Loucy (cell line): ENCODE results near the gene SAE1.

Experiments used
- H2AFZ ChIP-seq: fragments of 200-600 bp; sonication (generic); 2 replicates; pipeline ENCODE4 v1.6.0; 2016; ENCODE audit warnings: antibody characterized with exemption, mild to moderate bottlenecking, low read length, moderate library complexity
- H3F3A ChIP-seq: fragments of 200-600 bp; 2 replicates; pipeline ENCODE4 v1.6.0; 2016; ENCODE audit warnings: antibody characterized with exemption, low read depth, mild to moderate bottlenecking
- H3K27me3 ChIP-seq: fragments of 200-600 bp; sonication (generic); 2 replicates; pipeline ENCODE4 v1.6.1; 2014; ENCODE audit warnings: low read length, mild to moderate bottlenecking; ENCODE audit not compliant: insufficient read depth, poor library complexity, severe bottlenecking
- H3K36me3 ChIP-seq: fragments of 200-600 bp; sonication (generic); 2 replicates; pipeline ENCODE4 v1.6.1; 2016; ENCODE audit warnings: low read length; ENCODE audit not compliant: insufficient read depth
- H3K4me1 ChIP-seq: fragments of 200-600 bp; sonication (generic); 2 replicates; pipeline ENCODE4 v1.5.1; 2014; ENCODE audit warnings: low read length, mild to moderate bottlenecking; ENCODE audit not compliant: insufficient read depth, poor library complexity, severe bottlenecking
- H3K4me2 ChIP-seq: fragments of 200-600 bp; sonication (generic); 2 replicates; pipeline ENCODE4 v1.6.0; 2014; ENCODE audit warnings: antibody characterized with exemption, low read length, low read depth, mild to moderate bottlenecking; ENCODE audit not compliant: poor library complexity, severe bottlenecking
- H3K4me3 ChIP-seq: fragments of 200-600 bp; sonication (generic); 2 replicates; pipeline ENCODE4 v1.5.1; 2014; ENCODE audit warnings: low read length, mild to moderate bottlenecking, mixed read lengths; ENCODE audit not compliant: poor library complexity, severe bottlenecking
- H3K79me2 ChIP-seq: fragments of 200-600 bp; sonication (generic); 2 replicates; pipeline ENCODE4 v1.6.1; 2014; ENCODE audit warnings: low read length; ENCODE audit not compliant: insufficient read depth
- H3K9ac ChIP-seq: fragments of 200-600 bp; sonication (generic); 2 replicates; pipeline ENCODE4 v1.6.0; 2014; ENCODE audit warnings: mild to moderate bottlenecking, low read depth, low read length, moderate library complexity; ENCODE audit not compliant: poor library complexity, severe bottlenecking
- H3K9me2 ChIP-seq: fragments of 200-600 bp; sonication (generic); replicated peaks from 2 replicates; pipeline ENCODE4 v1.6.1; 2016; ENCODE audit warnings: low read depth, low read length, mixed read lengths
- H3K9me3 ChIP-seq: fragments of 200-600 bp; sonication (generic); 2 replicates; pipeline ENCODE4 v1.6.1; 2014; ENCODE audit warnings: mild to moderate bottlenecking, antibody characterized with exemption, low read length, low read depth; ENCODE audit not compliant: insufficient read depth
- H4K20me1 ChIP-seq: fragments of 200-600 bp; sonication (generic); 2 replicates; pipeline ENCODE4 v1.6.0; 2014; ENCODE audit warnings: antibody characterized with exemption, low read length, mild to moderate bottlenecking; ENCODE audit not compliant: insufficient read depth, poor library complexity, severe bottlenecking
- CTCF ChIP-seq: fragments of 200-600 bp; sonication (generic); conservative IDR thresholded peaks from 2 replicates; pipeline ENCODE4 v1.5.1; 2014; ENCODE audit warnings: mild to moderate bottlenecking, antibody characterized with exemption, low read length
- EZH2phosphoT487 ChIP-seq: fragments of 200-600 bp; IDR thresholded peaks from 2 replicates; pipeline ENCODE4 v1.6.1; 2018; ENCODE audit warnings: antibody characterized with exemption, mild to moderate bottlenecking, moderate library complexity, borderline replicate concordance

SAE1 gene

GRCh38 chr19:47105874-47106273, 24.8 kb upstream of the SAE1 start:
- H3K27me3 ChIP-seq, result peaks cover 3% of the 10 kb centered on the region
- peaks cover 9% of the 10 kb centered on the region for H4K20me1 ChIP-seq
- peaks cover 47% of the 10 kb centered on the region for H3K4me1 ChIP-seq
- H3K9ac ChIP-seq, result no peak overlapping the region
- H3F3A ChIP-seq, result peaks cover 17% of the 10 kb centered on the region; the same call in 1 of the 2 replicates
- peaks cover 6% of the 10 kb centered on the region; the same call in 1 of the 2 replicates for H3K36me3 ChIP-seq
- no peaks in the 10 kb centered on the region for H3K9me3 ChIP-seq
- TF ChIP-seq EZH2phosphoT487 (no peak), CTCF (no peak)
- no peaks in the 10 kb centered on the region for H3K9me2 ChIP-seq
- peaks cover 82% of the 10 kb centered on the region for H3K79me2 ChIP-seq
- no peak overlapping the region for H3K4me2 ChIP-seq
- no peak overlapping the region for H2AFZ ChIP-seq
- H3K4me3 ChIP-seq, result no peak overlapping the region

- no peak for TF ChIP-seq CTCF
- TF ChIP-seq EZH2phosphoT487, result no peak
- Histone ChIP-seq H3K79me2 (peaks cover 86% of the 10 kb centered on the region), H3K4me3 (peak overlapping the region; percentile 2), H3K4me2 (peak overlapping the region; percentile 82), H2AFZ (no peak overlapping the region), H3K36me3 (peaks cover 12% of the 10 kb centered on the region), H3K9me3 (no peaks in the 10 kb centered on the region), H3F3A (peaks cover 17% of the 10 kb centered on the region; the same call in 1 of the 2 replicates), H3K27me3 (peaks cover 12% of the 10 kb centered on the region), H4K20me1 (peaks cover 9% of the 10 kb centered on the region), H3K9ac (peak overlapping the region; percentile 100), H3K9me2 (no peaks in the 10 kb centered on the region), H3K4me1 (peaks cover 47% of the 10 kb centered on the region)
These were observed 23.8 kb upstream of the SAE1 start for GRCh38 chr19:47106821-47107201.

DNA sequence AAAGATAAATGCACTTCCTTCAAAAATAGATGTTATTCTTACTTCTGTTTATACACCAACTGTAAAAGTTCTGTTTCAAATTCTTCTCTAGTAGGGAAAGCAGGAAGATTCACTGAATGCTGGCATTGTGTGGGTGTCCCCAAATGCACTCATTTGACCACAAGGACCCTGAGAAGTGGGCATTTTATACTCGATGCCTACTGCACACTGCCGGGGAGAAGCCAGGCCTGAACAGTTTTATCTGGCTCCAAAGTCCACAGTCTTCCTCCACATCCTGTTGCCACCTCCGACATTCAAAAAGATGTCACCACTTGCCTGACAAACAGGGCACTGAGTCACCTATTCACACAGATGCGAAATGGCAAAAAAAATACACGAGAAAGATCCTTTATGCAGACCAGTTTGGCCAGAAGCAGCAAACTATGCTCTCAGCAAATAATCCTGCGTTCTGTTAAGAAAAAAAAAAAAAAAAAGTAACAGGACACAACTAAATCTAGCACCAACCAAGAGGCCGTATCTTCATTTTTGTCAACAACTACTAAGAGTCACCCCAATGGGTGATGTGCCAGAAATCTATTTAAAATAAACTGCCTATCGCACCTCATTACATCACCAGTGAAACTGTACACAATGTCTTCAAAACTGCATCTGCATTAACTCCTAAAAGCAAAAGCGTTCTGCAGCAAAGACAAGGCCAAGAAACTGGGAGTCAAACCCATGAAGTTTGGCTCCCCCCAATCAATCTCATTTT, 23.3 kb upstream of the SAE1 start:
- no peaks in the 10 kb centered on the region for H3K9me3 ChIP-seq
- peak overlapping the region; percentile 100 for H3K9ac ChIP-seq
- H3K4me2 ChIP-seq, result peak overlapping the region; percentile 82
- no peak overlapping the region for H2AFZ ChIP-seq
- peaks cover 12% of the 10 kb centered on the region for H3K36me3 ChIP-seq
- H3F3A ChIP-seq, result peaks cover 17% of the 10 kb centered on the region; the same call in 1 of the 2 replicates
- TF ChIP-seq EZH2phosphoT487 (no peak), CTCF (no peak)
- H3K27me3 ChIP-seq, result peaks cover 14% of the 10 kb centered on the region
- peaks cover 84% of the 10 kb centered on the region for H3K79me2 ChIP-seq
- peak overlapping the region; percentile 2 for H3K4me3 ChIP-seq
- H3K9me2 ChIP-seq, result no peaks in the 10 kb centered on the region
- H3K4me1 ChIP-seq, result peaks cover 47% of the 10 kb centered on the region
- peaks cover 9% of the 10 kb centered on the region for H4K20me1 ChIP-seq
